Superior temporal gyrus (tissue), 1 donor: ENCODE measurements around the gene TET1.
"Not testable (repeated sequence)": the region's sequence is repeated elsewhere in the genome, so short reads cannot be mapped to it uniquely, and the experiment has no call there.

Experiments
- DNase-seq: peaks from one replicate; pipeline ENCODE4 v3.0.0-alpha.2; 2016; ENCODE audit errors: extremely low spot score

TET1 gene

DNA sequence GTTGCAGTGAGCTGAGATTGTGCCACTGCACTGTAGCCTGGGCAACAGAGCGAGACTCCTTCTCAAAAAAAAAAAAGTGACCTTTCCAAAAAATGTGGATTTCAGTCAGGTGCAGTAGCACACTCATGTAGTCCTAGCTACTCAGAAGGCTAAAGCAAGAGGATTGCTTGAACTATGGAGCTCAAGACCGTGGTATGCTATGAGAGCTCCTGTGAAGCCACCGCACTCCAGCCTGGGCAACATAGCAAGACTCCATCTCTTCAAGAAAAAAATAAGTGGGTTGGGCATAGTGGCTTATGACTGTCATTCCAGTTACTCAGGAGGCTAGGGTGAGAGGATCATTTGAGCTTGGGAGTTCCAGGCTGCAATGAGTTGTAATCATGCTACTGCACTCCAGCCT is 51.1 kb downstream of the TET1 start:
- no peak for DNase-seq

DNA sequence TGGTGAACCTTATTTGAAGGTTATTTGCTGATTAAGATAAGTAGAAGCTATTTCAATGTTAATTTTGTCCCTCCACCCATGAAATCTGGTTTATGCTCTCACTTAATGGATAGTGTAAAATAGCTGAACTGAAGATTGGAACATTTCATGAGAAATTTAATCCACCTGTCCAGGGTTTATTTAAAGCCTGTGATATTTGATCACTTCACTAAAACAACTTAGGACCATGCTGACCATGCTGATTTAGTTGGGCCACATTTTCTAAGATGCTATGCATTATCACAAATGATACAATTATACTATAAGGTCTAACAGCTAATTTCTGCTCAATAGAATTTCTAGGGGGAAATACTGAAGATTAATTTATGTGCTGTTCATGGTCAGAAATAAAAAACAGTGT is 53.8 kb downstream of the TET1 start:
- not testable (repeated sequence) for DNase-seq

DNA sequence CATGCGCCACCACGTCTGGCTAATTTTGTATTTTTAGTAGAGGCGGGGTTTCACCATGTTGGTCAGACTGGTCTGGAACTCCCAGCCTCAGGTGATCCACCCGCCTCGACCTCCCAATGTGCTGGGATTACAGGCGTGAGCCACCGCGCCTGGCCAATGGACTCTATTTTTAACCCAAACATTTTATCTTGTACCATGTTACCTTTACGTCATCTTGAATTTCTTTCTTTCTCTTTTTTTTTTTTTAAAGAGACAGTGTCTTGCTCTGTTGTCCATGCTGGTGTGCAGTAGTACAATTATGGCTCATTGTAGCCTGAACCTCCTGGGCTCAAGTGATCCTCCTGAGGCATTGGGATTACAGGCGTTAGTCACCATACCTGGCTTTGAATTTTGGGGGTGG is 57.6 kb downstream of the TET1 start:
- not testable (repeated sequence) for DNase-seq

DNA sequence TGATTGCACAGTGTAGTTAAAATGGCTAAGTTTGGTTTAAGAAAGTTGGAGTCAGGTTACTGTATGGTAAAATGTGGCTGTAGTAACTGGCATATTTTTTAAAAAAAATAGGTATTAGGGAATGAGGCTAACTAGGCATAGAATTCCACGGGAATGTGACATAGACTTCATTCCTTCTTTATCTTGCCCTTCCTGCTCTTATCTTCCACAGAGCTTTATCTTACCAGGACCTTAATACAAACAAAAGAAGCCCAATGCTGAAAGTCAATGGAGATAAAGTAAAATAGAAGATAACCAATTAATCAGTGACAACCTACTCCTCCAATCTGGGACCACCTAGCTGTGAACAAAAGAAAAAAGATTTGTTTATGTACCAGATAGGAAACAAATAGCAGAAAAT is 58.1 kb downstream of the TET1 start:
- no peak for DNase-seq

DNA sequence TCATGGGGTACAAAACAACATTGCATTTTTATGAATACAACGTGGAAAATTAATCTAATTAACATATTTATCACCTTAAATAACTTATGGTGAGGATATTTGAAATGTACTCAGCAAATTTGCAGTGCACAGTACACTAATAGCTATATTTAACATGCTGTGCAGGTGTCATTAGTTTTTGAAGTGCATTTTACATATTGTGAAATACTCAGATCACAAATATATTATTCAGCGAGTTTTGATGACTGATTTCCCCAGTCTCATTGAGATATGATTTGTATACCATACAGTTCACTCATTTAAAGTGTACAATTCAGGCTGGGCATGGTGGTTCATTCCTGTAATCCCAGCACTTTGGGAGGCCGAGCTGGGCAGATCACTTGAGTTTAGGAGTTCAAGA is 59.5 kb downstream of the TET1 start:
- DNase-seq, result no peak

DNA sequence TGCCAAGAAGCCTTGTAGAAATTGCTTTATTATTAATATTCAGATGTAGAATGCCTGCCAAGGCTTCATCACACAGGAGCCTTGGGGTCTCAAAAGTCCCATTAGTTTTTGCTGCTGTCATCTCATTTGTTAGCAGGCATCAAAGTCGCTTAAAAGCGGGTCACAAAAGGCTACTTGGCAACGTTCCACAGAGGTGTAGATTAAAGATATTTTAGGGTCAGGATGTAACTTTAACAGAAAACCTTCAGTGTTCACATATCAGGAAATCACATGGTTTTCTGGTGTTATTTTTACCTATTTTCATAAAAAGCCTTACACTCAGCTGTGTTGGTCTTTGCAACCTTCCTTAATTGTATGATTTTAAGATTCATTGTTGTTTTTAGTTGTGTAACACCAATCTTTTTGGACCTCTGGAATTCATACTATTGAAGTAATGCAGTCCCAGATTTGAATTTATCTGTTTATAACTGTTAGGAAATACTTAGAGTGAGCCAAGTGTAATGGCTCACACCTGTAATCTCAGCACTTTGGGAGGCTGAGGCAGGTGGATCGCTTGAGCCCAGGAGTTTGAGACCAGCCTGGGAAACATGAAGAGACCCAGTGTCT is 65.3 kb downstream of the TET1 start:
- DNase-seq, result no peak

DNA sequence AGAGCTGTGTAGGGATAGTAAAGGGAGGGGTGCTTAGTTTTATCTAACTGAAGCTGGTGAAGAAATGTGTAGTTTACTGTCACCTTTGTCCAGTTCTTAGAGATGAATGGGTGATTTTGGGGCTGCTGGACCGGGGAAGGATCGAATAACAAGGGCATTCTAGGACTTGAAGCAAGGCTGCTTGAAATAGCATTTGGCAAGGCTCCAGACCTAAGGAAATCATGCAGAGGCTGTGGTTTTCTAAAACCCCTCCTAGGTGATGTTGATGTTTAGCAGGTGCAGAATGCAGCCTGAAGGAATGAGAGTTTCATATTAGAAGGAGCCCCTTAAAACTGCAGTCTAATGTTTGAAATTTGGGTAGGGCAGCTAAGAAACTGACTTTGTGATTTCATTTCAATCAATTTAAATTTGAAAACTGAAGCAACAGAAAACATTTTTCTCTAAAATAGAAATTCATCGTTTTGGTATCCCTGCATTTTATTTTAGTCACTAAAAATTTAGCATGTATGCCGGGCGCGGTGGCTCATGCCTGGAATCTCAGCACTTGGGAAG is 68.5 kb downstream of the TET1 start:
- no peak for DNase-seq

DNA sequence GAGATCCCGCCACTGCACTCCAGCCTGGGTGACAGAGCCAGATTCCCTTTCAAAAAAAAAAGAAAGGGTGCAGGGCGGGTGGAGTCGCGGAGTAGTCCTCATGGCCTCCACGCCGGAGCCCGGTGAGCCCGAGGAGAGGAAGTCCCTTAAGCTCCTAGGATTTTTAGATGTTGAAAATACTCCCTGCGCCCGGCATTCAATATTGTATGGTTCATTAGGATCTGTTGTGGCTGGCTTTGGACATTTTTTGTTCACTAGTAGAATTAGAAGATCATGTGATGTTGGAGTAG is 72.1 kb downstream of the TET1 start:
- not testable (repeated sequence) for DNase-seq

DNA sequence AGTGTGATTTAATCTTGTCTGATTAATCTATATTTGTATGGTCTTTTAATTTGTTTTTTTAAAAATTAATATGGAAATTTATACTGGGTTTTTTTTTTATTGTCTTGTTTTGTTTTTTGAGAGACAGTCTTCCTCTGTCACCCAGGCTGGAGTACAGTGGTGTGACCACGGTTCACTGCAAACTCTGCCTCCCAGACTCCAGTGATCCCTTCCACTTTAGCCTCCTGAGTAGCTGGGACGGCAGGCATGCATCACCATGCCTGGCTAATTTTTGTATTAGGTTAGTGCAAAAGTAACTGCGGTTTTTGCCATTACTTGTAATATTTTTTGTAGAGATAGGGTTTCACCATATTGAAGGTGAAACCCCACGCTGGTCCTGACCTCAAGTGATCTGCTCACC is 73.1 kb downstream of the TET1 start:
- no peak for DNase-seq

DNA sequence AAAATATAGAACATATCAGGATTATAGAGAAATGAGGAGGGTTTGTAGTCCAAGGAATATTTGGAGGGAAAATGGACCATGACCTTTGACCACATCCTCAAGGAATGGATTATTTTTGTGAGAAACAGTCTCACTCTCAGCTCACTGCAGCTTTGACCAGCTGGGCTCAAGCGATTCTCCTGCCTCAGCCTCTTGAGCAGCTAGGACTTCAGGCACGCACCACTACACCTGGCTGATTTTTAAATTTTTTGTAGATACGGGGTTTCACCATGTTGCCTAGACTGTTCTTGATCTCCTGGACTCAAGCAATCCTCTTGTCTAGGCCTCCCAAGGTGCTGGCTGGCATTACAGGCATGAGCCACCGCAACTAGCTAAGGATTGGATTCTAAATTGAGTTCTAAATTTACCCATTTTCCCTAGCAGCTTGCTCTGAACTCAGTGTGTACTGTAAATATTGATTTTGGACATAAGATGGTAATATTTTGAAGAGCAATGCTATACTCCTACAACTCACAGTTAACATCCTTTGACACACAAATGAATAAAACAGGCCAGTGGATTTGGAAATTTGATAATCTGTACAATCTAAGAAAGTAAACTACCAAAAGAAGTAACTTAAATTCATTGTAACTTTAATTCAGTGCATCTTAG is 73.8 kb downstream of the TET1 start:
- DNase-seq, result no peak

DNA sequence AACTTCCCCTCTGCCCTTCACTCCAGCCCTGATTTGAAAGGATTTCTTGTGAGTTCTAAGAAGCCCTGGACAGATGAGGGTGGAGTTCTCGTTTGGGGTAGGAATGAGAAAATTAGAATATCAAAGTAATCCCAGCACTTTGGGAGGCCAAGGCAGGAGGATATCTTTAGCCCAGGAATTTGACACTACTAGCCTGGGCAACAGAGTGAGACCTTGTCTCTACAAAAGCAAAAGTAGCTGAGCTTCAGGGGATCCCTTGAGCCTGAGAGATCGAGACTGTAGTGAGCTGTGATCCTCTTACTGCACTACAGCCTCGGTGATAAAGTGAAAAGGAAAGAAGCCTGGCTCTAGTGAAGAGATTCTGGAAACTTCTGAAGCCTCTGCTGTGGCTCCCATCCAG is 76.2 kb downstream of the TET1 start:
- DNase-seq, result no peak

DNA sequence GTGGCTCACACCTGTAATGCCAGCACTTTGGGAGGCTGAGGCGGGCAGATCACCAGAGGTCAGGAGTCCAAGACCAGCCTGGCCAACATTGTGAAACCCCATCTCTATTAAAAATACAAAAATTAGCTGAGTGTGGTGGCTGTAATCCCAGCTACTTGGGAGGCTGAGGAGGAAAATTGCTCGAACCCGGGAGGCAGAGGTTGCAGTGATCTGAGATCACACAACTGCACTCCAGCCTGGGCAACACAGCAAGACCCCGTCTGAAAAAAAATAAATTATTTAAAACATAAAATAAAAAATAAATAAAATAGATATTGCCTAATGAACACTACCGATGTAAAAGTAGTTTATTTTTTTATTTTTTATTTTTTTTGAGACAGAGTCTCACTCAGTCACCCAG is 83.4 kb downstream of the TET1 start:
- not testable (repeated sequence) for DNase-seq

DNA sequence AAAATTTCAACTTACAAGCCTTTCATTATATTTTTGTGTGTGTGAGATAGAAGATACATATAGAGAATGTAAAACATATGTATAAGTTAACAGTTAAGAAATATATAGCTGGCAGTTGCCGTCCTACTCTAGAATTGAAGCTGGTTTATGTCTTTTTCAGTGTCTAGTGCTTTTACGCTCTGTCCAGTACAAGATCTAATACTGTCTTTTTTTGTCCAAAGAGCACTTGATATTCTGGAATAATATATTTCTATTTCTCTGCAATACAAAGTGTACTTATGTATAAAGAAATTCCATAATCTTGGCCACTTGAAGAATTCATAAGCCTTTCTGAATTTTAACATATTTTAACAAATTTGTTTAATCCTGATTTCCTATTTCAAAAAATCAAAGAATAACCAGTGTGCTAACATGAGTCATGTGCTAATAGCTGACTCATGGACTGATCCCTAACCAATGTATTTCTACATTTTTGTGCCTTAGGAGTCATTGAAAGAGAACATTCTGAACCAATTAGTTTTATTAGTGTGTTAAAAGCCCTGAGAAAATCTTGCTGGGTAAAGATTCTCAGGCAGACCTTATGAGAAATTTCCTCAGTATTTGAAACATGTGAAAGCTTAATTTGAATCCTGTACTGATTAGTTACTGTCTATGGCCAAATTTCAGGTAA is 87.7 kb downstream of the TET1 start:
- no peak for DNase-seq

DNA sequence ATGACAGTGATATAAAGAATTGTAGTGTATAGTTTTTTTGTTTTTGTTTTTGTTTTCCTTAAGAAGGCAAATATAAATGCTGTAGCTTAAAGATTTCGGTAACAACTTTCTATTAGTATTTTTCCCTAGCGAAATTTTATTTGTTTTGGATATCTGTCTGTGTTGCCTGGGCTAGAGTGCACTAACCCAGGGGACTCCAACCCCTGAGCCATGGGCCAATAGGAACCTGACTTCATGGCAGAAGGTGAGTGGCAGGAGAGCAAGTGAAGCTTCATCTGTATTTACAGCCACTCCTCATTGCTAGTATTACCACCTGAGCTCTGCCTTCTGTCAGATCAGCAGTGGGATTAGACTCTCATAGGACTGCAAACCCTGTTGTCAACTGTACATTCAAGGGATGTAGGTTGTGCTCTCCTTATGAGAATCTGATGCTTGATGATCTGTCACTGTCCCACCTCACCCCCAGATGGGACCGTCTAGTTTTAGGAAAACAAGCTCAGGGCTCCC is 95.5 kb downstream of the TET1 start:
- DNase-seq, result no peak

DNA sequence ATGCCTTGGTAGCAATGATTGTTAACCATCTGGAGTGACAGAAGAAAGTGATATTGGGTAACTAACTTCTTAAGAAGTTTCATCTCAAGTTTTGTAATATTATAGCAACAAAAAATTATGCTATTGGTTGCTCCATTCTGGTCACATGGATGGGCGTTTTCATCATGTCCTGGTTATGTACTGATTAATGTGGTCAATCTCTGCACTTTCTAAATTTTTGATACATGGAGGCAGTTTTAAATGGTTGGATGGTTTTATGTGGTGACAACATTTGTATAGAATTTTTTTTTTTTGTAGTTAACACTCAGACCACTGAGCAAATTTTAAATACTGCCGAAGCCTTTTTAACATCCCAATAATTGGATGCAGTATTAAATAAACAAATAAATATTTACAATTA is 105.7 kb downstream of the TET1 start:
- DNase-seq, result no peak

DNA sequence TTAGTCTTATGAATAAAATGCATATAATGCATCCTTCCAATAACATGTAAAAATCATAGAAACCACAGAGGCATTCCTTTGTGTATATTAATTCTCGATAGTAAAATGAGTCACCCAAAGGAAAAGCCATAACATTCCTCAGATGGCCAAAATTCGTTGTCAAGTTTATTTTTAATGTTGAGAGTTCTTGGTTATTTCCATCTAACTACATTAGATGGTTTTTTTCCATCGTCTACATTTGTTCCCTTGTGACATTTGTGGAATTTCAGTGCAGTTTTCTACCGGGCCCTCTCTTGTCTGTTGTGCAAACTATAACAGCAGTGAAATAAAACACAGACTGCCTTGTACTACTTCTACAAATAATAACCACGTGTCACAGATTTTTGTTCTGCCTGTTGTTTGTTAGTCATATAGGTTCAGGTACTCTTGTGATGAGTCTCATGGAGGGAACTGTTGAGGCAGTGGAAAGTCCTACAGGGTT is 106.2 kb downstream of the TET1 start:
- DNase-seq, result no peak

DNA sequence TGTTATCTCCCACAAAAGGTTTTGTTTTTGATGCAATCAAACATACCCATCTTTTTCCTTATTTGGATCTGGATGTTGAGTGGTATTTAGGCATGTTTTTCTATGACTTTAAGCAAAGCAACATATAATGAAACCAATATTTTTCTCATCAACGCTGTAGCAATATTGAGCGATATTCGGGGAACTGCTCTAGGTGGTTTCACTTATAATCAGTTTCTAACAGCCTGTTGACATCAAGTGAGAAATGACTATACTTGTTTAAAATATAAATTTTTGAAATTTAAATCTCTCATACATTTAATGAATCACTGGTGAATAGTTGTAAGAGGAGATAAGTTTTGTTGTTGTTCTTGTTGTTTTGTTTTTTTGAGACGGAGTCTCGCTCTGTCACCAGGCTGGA is 108.1 kb downstream of the TET1 start:
- DNase-seq, result no peak

DNA sequence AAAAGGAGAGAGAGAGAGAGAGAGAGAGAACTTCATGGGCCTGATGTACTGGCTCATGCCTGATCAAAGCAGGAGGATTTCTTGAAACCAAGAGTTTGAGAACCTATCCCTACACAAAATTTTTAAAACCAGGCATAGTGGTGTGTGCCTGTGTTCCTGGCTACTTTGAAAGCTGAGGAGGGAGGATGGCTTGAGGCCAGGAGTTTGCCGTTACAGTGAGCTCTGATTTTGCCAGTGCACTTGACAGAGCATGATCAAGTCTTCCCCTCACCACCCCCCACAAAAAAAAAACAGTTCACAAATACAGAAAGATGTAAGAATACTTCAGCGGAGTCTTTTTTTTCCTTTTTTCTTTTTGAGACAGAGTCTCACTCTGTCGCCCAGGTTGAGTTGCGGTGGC is 108.8 kb downstream of the TET1 start:
- DNase-seq, result no peak

DNA sequence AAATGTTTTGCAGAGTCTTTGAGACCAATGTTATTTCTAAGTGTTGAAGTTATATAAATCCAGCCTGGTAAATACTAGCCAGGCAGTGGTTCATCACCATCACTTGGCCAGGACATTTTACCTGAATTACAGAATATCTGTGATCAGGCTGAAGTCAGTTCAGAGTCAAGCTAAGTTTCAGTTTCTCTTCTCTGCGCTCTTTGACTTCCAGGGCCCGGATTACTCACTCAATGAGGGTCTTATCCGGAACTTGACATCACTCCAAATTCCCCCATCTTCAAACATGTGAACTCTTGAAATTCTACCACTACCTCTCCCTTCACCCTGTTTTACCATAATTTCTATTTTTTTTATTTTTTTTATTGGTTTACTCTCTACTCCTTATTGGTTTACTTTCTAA is 124.3 kb downstream of the TET1 start:
- DNase-seq, result no peak

DNA sequence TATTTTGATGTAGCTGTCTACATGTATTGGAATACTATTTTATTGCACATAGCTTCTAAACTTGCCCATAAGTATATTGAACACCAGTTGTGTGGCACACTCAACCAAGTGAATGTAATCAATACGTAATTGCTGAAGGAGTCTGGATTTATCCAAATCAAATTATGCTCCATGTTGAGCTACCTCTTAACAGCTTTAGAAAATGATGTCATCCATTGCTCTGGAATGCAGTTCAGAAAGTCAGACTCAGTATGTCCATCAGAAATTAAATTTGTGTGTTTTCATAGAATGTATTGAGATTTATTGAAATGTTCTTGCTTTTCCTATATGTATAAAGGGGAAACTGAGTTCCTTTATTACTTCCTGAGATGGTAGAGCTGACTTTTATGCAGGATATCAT is 135.9 kb downstream of the TET1 start:
- DNase-seq, result no peak

DNA sequence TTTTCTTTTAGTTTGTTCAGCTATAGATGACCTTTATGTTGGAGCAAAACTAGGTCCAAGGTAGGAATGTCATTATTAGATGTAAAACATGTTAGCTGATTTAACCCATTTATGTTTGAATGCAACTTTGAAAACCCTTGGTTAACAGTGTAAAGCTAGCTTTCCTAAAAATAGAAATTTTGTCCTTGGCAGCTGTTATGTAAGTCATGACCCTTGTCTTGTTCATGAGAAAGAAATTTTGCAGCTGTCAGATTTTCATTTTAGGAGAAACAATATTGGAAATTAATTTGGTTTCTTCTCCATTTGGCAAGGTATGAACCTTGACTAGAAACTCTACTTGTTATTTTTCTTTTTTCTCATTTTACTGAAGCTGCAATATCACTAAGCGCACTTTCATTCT is 137.0 kb downstream of the TET1 start:
- no peak for DNase-seq

DNA sequence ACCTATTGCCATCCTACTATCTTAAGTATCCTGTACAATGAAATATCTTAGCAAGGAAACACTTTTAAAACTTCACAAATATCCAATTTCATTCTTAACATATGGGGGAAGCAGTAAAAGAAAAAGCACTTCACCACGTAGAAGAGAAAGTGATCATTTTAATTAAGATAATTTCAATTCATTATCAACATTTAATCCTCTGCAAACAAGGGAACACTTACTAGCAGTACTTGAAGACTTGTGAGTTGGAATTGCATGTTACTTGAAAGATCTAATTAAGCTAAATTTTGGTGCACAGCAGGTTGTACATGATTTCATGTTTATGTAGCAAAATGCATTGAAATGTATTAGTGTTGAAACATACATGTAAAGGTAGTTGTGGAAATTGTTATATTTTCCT is 140.1 kb downstream of the TET1 start:
- DNase-seq, result no peak

DNA sequence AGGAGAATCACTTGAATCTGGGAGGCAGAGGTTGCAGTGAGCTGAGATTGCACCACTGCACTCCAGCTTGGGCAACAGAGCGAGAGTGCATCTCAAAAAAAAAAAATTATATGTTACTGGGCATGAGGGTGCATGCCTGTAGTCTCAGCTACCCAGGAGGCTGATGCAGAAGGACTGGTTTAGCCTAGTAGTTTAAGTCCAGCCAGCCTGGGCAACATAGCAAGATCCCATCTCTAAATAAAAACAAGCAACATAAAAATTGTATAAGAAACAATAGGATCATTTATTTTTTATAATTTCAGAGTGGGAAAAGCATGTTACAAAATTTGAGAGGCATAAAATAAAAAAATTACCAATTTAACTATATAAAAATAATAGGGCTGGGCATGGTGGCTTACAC is 145.4 kb downstream of the TET1 start:
- no peak for DNase-seq
